ENCODE measurements around the gene SLC25A22. TPM values are rescaled to one million over a fixed set of nuclear protein-coding genes. Genes with fewer than 3 reads are reported as not detected.
A peak's percentile ranks its signal among the peaks of the same experiment; 100 is the strongest.

The SLC25A22 gene
- total and polyA plus RNA-seq, 4 donors = 3.2 to 12.9 (median 7.9) TPM

- ATAC-seq (ENCODE audit: low FRiP score) (no peak), DNase-seq (no peak)
- no peak overlapping the region for H3K27ac ChIP-seq (ENCODE audit: low read depth in 1 of 2, low read length in 2 of 2)
- no peak overlapping the region for H3K4me3 ChIP-seq (ENCODE audit: low read length in 2 of 2)
- H3K27me3 ChIP-seq (ENCODE audit: control insufficient read depth in 1 of 2, insufficient read depth in 2 of 2, low read length in 1 of 2) = no peaks in the 10 kb centered on the region
- intact Hi-C loops (cut with DNase I) = no loop called here
- no peaks in the 10 kb centered on the region for H3K4me1 ChIP-seq (ENCODE audit: control insufficient read depth in 1 of 2, insufficient read depth in 2 of 2, low read length in 2 of 2)
- H3K9me3 ChIP-seq (ENCODE audit: control insufficient read depth, low read length) = no peaks in the 10 kb centered on the region
- WGBS, 2 donors = 91 to 95% methylated on average over 2 of the region's 2 CpGs
- H3K36me3 ChIP-seq (ENCODE audit: control insufficient read depth in 1 of 2, insufficient read depth in 2 of 2, low read length in 1 of 2) = peaks cover 0 to 3% of the 10 kb centered on the region in 2 donors
Measured at GRCh38 chr11:766936-767210, 31.2 kb downstream of the SLC25A22 start.

- no peak overlapping the region for H3K4me3 ChIP-seq (ENCODE audit: low read length in 2 of 2)
- ATAC-seq (ENCODE audit: low FRiP score) (no peak), DNase-seq (no peak)
- H3K9me3 ChIP-seq (ENCODE audit: control insufficient read depth, low read length) = no peaks in the 10 kb centered on the region
- 72 to 75% methylated on average over 11 of the region's 11 CpGs for WGBS, 2 donors
- no peaks in the 10 kb centered on the region for H3K27me3 ChIP-seq (ENCODE audit: control insufficient read depth in 1 of 2, insufficient read depth in 2 of 2, low read length in 1 of 2)
- no peak overlapping the region for H3K27ac ChIP-seq (ENCODE audit: low read depth in 1 of 2, low read length in 2 of 2)
- intact Hi-C loops (cut with DNase I) = no loop called here
- peaks cover 0 to 3% of the 10 kb centered on the region in 2 donors for H3K36me3 ChIP-seq (ENCODE audit: control insufficient read depth in 1 of 2, insufficient read depth in 2 of 2, low read length in 1 of 2)
- H3K4me1 ChIP-seq (ENCODE audit: control insufficient read depth in 1 of 2, insufficient read depth in 2 of 2, low read length in 2 of 2) = no peaks in the 10 kb centered on the region
Measured at GRCh38 chr11:766106-766935, 31.8 kb downstream of the SLC25A22 start.

- no peak overlapping the region for H3K27ac ChIP-seq (ENCODE audit: low read depth in 1 of 2, low read length in 2 of 2)
- intact Hi-C loops (cut with DNase I) = no loop called here
- H3K4me3 ChIP-seq (ENCODE audit: low read length in 2 of 2) = no peak overlapping the region
- ATAC-seq (ENCODE audit: low FRiP score) = no peak
- no peaks in the 10 kb centered on the region for H3K4me1 ChIP-seq (ENCODE audit: control insufficient read depth in 1 of 2, insufficient read depth in 2 of 2, low read length in 2 of 2)
- DNase-seq = no peak
- 94 to 99% methylated on average over 8 of the region's 8 CpGs for WGBS, 2 donors
- peaks cover 0 to 3% of the 10 kb centered on the region in 2 donors for H3K36me3 ChIP-seq (ENCODE audit: control insufficient read depth in 1 of 2, insufficient read depth in 2 of 2, low read length in 1 of 2)
- H3K27me3 ChIP-seq (ENCODE audit: control insufficient read depth in 1 of 2, insufficient read depth in 2 of 2, low read length in 1 of 2) = no peaks in the 10 kb centered on the region
- H3K9me3 ChIP-seq (ENCODE audit: control insufficient read depth, low read length) = no peaks in the 10 kb centered on the region
Measured at GRCh38 chr11:765802-766091, 32.3 kb downstream of the SLC25A22 start.

GRCh38 chr11:765025-765801, 32.9 kb downstream of the SLC25A22 start:
- DNase-seq (peak in 1 of 2 donors; percentile 82), ATAC-seq (ENCODE audit: low FRiP score) (peak; percentile 62)
- H3K4me3 ChIP-seq (ENCODE audit: low read length in 2 of 2) = no peak overlapping the region
- H3K9me3 ChIP-seq (ENCODE audit: control insufficient read depth, low read length) = no peaks in the 10 kb centered on the region
- 66 to 72% methylated on average over 19 of the region's 19 CpGs for WGBS, 2 donors
- H3K4me1 ChIP-seq (ENCODE audit: control insufficient read depth in 1 of 2, insufficient read depth in 2 of 2, low read length in 2 of 2) = no peaks in the 10 kb centered on the region
- H3K27ac ChIP-seq (ENCODE audit: low read depth in 1 of 2, low read length in 2 of 2) = no peak overlapping the region
- intact Hi-C loops (cut with DNase I) = no loop called here
- H3K27me3 ChIP-seq (ENCODE audit: control insufficient read depth in 1 of 2, insufficient read depth in 2 of 2, low read length in 1 of 2) = no peaks in the 10 kb centered on the region
- peaks cover 3 to 4% of the 10 kb centered on the region in 2 donors for H3K36me3 ChIP-seq (ENCODE audit: control insufficient read depth in 1 of 2, insufficient read depth in 2 of 2, low read length in 1 of 2)

- WGBS, 2 donors = 81 to 82% methylated on average over 18 of the region's 18 CpGs
- no peaks in the 10 kb centered on the region for H3K9me3 ChIP-seq (ENCODE audit: control insufficient read depth, low read length)
- H3K4me1 ChIP-seq (ENCODE audit: control insufficient read depth in 1 of 2, insufficient read depth in 2 of 2, low read length in 2 of 2) = no peaks in the 10 kb centered on the region
- peak; percentile 36 for ATAC-seq (ENCODE audit: low FRiP score)
- peaks cover 3 to 5% of the 10 kb centered on the region in 2 donors for H3K36me3 ChIP-seq (ENCODE audit: control insufficient read depth in 1 of 2, insufficient read depth in 2 of 2, low read length in 1 of 2)
- no peak overlapping the region for H3K27ac ChIP-seq (ENCODE audit: low read depth in 1 of 2, low read length in 2 of 2)
- no peak overlapping the region for H3K4me3 ChIP-seq (ENCODE audit: low read length in 2 of 2)
- no peaks in the 10 kb centered on the region for H3K27me3 ChIP-seq (ENCODE audit: control insufficient read depth in 1 of 2, insufficient read depth in 2 of 2, low read length in 1 of 2)
- DNase-seq = no peak
- intact Hi-C loops (cut with DNase I) = loop anchor here in 1 of 2 donors (5.0 kb wide), 1 partner anchor 102 kb away; no protein-coding TSS in a partner anchor
Measured at GRCh38 chr11:764322-765024, 33.6 kb downstream of the SLC25A22 start.

- intact Hi-C loops (cut with DNase I) = loop anchor here in 1 of 2 donors (5.0 kb wide), 1 partner anchor 101 kb away; no protein-coding TSS in a partner anchor
- H3K36me3 ChIP-seq (ENCODE audit: control insufficient read depth in 1 of 2, insufficient read depth in 2 of 2, low read length in 1 of 2) = peaks cover 3 to 5% of the 10 kb centered on the region in 2 donors
- H3K4me3 ChIP-seq (ENCODE audit: low read length in 2 of 2) = no peak overlapping the region
- WGBS, 2 donors = 84 to 86% methylated on average over 22 of the region's 22 CpGs
- no peak for ATAC-seq (ENCODE audit: low FRiP score)
- DNase-seq = peak in 1 of 2 donors; percentile 73
- H3K4me1 ChIP-seq (ENCODE audit: control insufficient read depth in 1 of 2, insufficient read depth in 2 of 2, low read length in 2 of 2) = no peaks in the 10 kb centered on the region
- no peak overlapping the region for H3K27ac ChIP-seq (ENCODE audit: low read depth in 1 of 2, low read length in 2 of 2)
- H3K27me3 ChIP-seq (ENCODE audit: control insufficient read depth in 1 of 2, insufficient read depth in 2 of 2, low read length in 1 of 2) = no peaks in the 10 kb centered on the region
- no peaks in the 10 kb centered on the region for H3K9me3 ChIP-seq (ENCODE audit: control insufficient read depth, low read length)
Measured at GRCh38 chr11:763549-764321, 34.3 kb downstream of the SLC25A22 start.

GRCh38 chr11:763073-763463, 35.0 kb downstream of the SLC25A22 start:
- ATAC-seq (ENCODE audit: low FRiP score) (no peak), DNase-seq (no peak)
- Histone ChIP-seq H3K9me3 (ENCODE audit: control insufficient read depth, low read length) (no peaks in the 10 kb centered on the region), H3K27me3 (ENCODE audit: control insufficient read depth in 1 of 2, insufficient read depth in 2 of 2, low read length in 1 of 2) (no peaks in the 10 kb centered on the region), H3K27ac (ENCODE audit: low read depth in 1 of 2, low read length in 2 of 2) (no peak overlapping the region), H3K4me1 (ENCODE audit: control insufficient read depth in 1 of 2, insufficient read depth in 2 of 2, low read length in 2 of 2) (no peaks in the 10 kb centered on the region), H3K36me3 (ENCODE audit: control insufficient read depth in 1 of 2, insufficient read depth in 2 of 2, low read length in 1 of 2) (peaks cover 3 to 5% of the 10 kb centered on the region in 2 donors), H3K4me3 (ENCODE audit: low read length in 2 of 2) (no peak overlapping the region)
- WGBS, 2 donors = 60 to 74% methylated on average over 11 to 24 of the region's 24 CpGs
- intact Hi-C loops (cut with DNase I) = loop anchor here in 1 of 2 donors (5.0 kb wide), 1 partner anchor 101 kb away; no protein-coding TSS in a partner anchor

GRCh38 chr11:762421-763072, 35.5 kb downstream of the SLC25A22 start:
- peak in 1 of 2 donors; percentile 72 for DNase-seq

More at GRCh38 chr11:762421-763072, 35.5 kb downstream of the SLC25A22 start:
- Histone ChIP-seq H3K4me1 (ENCODE audit: control insufficient read depth in 1 of 2, insufficient read depth in 2 of 2, low read length in 2 of 2) (no peaks in the 10 kb centered on the region), H3K27me3 (ENCODE audit: control insufficient read depth in 1 of 2, insufficient read depth in 2 of 2, low read length in 1 of 2) (no peaks in the 10 kb centered on the region), H3K27ac (ENCODE audit: low read depth in 1 of 2, low read length in 2 of 2) (no peak overlapping the region), H3K9me3 (ENCODE audit: control insufficient read depth, low read length) (no peaks in the 10 kb centered on the region), H3K36me3 (ENCODE audit: control insufficient read depth in 1 of 2, insufficient read depth in 2 of 2, low read length in 1 of 2) (peaks cover 3 to 5% of the 10 kb centered on the region in 2 donors), H3K4me3 (ENCODE audit: low read length in 2 of 2) (no peak overlapping the region)
- no peak for ATAC-seq (ENCODE audit: low FRiP score)
- intact Hi-C loops (cut with DNase I) = loop anchor here in 1 of 2 donors (5.0 kb wide), 1 partner anchor 100 kb away; no protein-coding TSS in a partner anchor
- 47 to 60% methylated on average over 10 of the region's 10 CpGs for WGBS, 2 donors

Data from aorta (tissue), 5 donors.